ENCODE measurements around the gene MRPL38. TPM values are rescaled to one million over a fixed set of nuclear protein-coding genes. Genes with fewer than 3 reads are reported as not detected.
"Not testable (repeated sequence)": the region's sequence is repeated elsewhere in the genome, so short reads cannot be mapped to it uniquely, and the experiment has no call there.

The MRPL38 gene
- total RNA-seq, 1 donor from 2014 or later: 73.6 TPM

GRCh38 chr17:75869282-75870141 lies 35.2 kb downstream of the MRPL38 start:
- intact Hi-C loops (cut with DNase I): no loop called here
- DNase-seq (ENCODE audit: low spot score): peak; percentile 80
- peak; percentile 79 for ATAC-seq

DNA sequence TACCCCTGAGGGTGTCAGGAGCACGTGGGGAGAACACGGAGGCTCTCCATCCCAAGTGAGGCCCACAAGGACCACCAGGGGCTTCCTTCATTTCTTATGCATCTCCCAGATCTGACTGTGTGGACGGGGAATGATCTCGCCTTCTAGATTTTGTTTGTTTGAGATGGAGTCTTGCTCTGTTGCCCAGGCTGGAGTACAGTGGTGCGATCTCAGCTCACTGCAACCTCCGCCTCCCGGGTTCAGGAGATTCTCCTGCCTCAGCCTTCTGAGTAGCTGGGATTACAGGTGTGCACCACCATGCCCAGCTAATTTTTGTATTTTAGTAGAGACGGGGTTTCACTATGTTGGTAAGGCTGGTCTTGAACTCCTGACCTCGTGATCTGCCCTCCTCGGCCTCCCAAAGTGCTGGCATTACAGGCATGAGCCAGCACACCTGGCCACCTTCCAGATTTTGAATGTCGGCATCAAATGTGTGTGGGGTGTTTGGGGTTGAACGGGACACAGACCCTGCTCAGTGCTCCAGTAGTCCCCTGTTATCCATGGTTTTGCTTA lies 35.9 kb downstream of the MRPL38 start:
- ATAC-seq; intact Hi-C loops (cut with DNase I): not testable (repeated sequence)

GRCh38 chr17:75865404-75866188 lies 39.1 kb downstream of the MRPL38 start:
- DNase-seq (ENCODE audit: low spot score); intact Hi-C loops (cut with DNase I); ATAC-seq: not testable (repeated sequence)

More for the DNA sequence above, 35.9 kb downstream of the MRPL38 start:
- DNase-seq (ENCODE audit: low spot score): not testable (repeated sequence)

DNA sequence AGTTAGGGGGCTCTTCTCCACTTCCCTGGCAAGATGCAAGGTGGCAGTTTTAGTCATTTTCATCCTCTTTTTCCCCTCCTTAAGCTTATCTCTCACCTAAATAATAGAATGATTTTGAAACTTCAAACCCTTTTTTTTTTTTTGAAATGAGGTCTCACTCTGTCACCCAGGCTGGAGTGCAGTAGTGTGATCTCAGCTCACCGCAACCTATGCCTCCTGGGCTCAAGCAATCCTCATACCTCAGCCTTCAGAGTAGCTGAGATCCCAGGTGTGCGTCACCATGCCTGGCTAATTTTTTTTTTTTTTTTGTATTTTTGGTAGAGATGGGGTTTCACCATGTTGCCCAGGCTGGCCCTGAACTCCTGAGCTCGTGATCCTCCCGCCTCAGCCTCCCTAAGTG lies 39.8 kb downstream of the MRPL38 start:
- ATAC-seq; intact Hi-C loops (cut with DNase I); DNase-seq (ENCODE audit: low spot score): not testable (repeated sequence)

DNA sequence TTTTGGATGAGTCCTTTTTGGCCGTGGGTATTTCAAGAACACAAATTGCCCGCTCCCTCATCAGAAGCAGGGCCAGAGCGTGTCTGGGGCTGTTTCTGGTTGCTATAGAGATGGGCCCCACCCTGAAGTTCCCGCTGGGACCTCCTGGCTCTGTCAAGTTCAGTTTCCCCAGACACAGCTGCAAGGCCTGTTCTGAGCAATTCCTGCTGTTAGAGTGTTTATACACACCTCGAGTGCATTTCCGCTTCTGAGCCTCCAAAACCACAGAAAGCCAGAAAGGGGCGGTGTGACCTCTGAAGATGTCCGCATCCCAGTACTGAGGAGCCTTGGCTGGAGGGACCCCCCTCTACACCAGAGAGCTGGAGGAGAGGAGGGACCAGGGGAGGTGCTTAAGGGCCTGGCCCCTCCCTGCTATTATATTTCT lies 40.2 kb downstream of the MRPL38 start:
- intact Hi-C loops (cut with DNase I): no loop called here
- ATAC-seq: peak; percentile 87

GRCh38 chr17:75861927-75862317 lies 42.8 kb downstream of the MRPL38 start:
- intact Hi-C loops (cut with DNase I): no loop called here
- DNase-seq (ENCODE audit: low spot score) (no peak), ATAC-seq (no peak)

More for the DNA sequence above, 40.2 kb downstream of the MRPL38 start:
- DNase-seq (ENCODE audit: low spot score): peak; percentile 70

- intact Hi-C loops (cut with DNase I); DNase-seq (ENCODE audit: low spot score); ATAC-seq: not testable (repeated sequence)
Measured at GRCh38 chr17:75859358-75859757, 45.3 kb downstream of the MRPL38 start.

- DNase-seq (ENCODE audit: low spot score): no peak
- ATAC-seq: no peak
- intact Hi-C loops (cut with DNase I): no loop called here
Measured at GRCh38 chr17:75856062-75856756, 48.5 kb downstream of the MRPL38 start.

- DNase-seq (ENCODE audit: low spot score) (peak; percentile 99), ATAC-seq (peak; percentile 97)
- intact Hi-C loops (cut with DNase I): no loop called here
Measured at GRCh38 chr17:75855310-75856061, 49.2 kb downstream of the MRPL38 start, which contains the start of gene WBP2. Gene WBP2, minus strand, starts transcription at chr17:75855335. Its CDS starts 38 bp downstream, at chr17:75855297.

- intact Hi-C loops (cut with DNase I): no loop called here
- no peak for DNase-seq (ENCODE audit: low spot score)
- ATAC-seq: peak; percentile 41
Measured at GRCh38 chr17:75854881-75855309, 49.8 kb downstream of the MRPL38 start.

DNA sequence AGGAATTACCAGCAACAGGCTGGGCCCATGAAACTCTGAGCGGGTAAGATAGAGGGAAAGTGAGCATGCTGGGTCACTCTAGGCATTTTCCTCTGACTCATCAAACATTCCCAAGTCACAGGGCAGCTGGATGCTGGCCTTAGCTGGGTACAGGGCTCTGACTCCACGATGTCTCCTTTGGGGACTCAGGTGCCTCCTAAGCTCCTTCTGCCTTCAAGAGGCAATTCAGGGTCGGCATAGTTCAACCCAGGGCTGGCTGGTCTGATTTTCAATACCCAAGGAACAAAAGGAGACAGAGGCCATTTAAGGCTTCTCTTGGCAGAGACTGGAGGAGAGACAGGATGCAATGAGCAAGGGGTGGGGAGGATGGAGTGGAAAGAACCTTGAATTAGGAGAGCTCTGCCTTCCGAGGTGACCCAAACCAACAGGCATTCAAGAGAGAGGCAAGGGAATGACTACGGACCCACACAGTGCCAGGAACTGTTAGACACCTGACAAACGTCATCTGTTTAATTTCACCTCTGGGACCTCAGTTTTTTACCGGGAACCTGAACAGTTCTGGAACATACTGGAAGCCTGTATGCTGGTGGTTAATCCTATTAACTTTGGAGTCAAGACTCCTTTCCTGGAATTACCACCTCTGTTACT lies 50.5 kb downstream of the MRPL38 start:
- DNase-seq (ENCODE audit: low spot score) (no peak), ATAC-seq (peak; percentile 4)
- intact Hi-C loops (cut with DNase I): no loop called here

DNA sequence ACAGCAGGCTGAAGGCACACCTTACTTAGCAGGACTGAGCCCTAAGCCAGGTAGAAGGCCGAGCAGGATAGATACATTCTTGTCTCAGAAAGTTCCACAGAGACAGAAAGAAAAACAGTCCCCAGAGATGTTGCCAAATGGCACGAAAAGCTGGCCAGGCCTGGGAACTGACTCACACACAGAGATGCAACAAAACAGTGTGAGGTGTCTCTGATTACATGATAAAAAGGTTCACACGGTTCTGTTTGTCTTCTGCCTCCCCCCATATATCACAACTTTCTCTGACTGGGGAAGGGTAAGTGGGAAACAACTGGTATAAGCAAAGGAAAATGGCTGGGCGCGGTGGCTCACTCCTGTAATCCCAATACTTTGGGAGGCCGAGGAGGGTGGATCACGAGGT lies 51.3 kb downstream of the MRPL38 start:
- intact Hi-C loops (cut with DNase I): no loop called here
- no peak for ATAC-seq
- DNase-seq (ENCODE audit: low spot score): no peak

DNA sequence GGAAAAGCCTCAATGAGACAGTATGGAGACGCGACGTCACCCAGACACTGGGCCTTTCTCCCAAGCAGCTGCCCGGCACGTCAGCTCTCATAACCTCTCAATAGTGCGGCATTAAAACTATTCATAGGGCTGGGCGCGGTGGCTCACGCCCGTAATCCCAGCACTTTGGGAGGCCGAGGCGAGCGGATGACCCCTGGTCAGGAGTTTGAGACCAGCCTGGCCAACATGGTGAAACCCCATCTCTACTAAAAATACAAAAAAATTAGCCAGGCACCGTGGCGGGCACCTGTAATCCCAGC lies 53.0 kb downstream of the MRPL38 start:
- intact Hi-C loops (cut with DNase I): loop anchor here (2.0 kb wide), 1 partner anchor 61 kb away; no protein-coding TSS in a partner anchor
- not testable (repeated sequence) for DNase-seq (ENCODE audit: low spot score); ATAC-seq

DNA sequence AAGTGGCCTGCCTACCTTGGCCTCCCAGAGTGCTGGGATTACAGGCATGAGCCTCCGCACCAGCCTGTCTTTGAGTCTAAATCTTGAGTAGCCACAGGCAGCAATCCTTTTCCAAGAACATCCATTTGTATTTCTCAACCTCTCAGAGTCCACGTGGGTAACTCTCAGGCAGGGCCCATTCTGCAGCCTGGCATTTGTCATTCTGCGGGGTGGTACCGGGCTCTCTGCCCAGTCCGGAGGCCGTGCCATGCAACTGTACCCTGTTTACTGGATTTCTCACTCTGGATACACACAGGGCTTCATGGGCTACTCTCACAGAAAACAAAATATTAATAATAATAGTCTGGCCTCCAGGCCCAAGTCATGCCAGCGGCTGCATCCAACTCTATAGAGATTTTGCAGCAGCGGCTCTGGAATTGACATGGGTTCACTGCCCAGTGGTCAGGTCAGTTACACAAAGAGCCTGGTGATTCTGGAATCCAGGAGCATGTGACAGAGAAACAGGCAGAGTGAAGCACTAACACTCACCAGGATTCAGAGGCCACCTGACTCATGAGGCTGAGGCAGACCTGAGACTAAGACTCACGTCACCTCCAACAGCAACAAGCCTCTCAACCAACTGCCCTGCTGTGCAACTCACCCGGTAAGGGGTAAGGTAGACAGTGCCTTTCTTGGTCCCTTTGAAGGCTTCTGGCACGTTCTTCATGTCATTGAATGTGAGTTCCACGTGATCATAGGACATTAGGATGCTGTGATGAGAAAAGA lies 53.6 kb downstream of the MRPL38 start:
- ATAC-seq: no peak
- no peak for DNase-seq (ENCODE audit: low spot score)
- intact Hi-C loops (cut with DNase I): loop anchor here (2.0 kb wide), 1 partner anchor 60 kb away; no protein-coding TSS in a partner anchor

- no peak for ATAC-seq
- intact Hi-C loops (cut with DNase I): loop anchor here (2.0 kb wide), 1 partner anchor 59 kb away; no protein-coding TSS in a partner anchor
- no peak for DNase-seq (ENCODE audit: low spot score)
Measured at GRCh38 chr17:75849724-75850123, 55.0 kb downstream of the MRPL38 start.

DNA sequence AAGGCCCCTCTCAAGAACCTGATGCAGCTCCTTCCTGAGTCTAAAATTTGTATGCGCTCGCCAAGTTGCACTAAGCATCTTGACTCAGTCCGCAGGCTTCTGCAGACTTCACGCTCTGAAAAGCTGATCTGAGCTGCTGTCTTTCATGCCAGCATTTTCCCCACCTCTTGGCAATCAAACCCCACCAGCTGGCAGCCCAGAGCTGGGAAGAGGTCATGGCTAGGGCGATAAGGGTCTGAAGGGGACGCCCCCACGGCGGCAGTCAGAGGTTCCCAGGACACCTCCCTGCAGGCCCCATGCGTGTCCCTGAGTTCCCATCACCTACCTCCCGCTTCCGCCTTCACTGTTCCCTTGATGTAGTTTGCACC lies 55.4 kb downstream of the MRPL38 start:
- no peak for DNase-seq (ENCODE audit: low spot score)
- intact Hi-C loops (cut with DNase I): no loop called here
- ATAC-seq: no peak
